HCT116 (cell line): ENCODE results near the gene SPAM1. TPM values are rescaled to one million over a fixed set of nuclear protein-coding genes. Genes with fewer than 3 reads are reported as not detected.

ENCODE experiments used
- ATAC-seq: fragments of 200-7000 bp; cut with Tn5 transposase; 2 replicates; pipeline ENCODE4 v1.9.1; 2020; ENCODE audit warnings: mild to moderate bottlenecking, moderate library complexity
- BruUV-seq: library from RNA; stranded (reverse); fragments of 400-500 nt; replicated peaks from 2 replicates; lab custom pipeline; 2021; lab: Mats Ljungman, UMichigan
- CTCF ChIA-PET: fragments of 300-600 bp; sonication (Branson Sonifier 250); formaldehyde crosslinking; loops from one replicate; lab custom pipeline; 2021; ENCODE audit warnings: antibody characterized with exemption; lab: Charles Lee
- POLR2A ChIA-PET: fragments of 300-600, 350-600 bp; sonication (Branson Sonifier 250); formaldehyde crosslinking; loops from one replicate; lab custom pipeline; 2021; ENCODE audit warnings: antibody characterized with exemption; lab: Charles Lee
- RAD21 ChIA-PET, 2 experiments: fragments of 300-600 bp; sonication (Branson Sonifier 250); formaldehyde crosslinking; loops; one replicate each; lab custom pipeline; 2023; ENCODE audit warnings: low total read pairs in 2 of 2; ENCODE audit not compliant: uncharacterized antibody in 2 of 2, unreplicated experiment in 2 of 2, low non-redundant PET in 1 of 2; lab: Charles Lee
- DNase-seq: peaks from one replicate; pipeline ENCODE4 v3.0.0-alpha.2; 2010; ENCODE audit warnings: low read depth, low spot score
- H2AFZ ChIP-seq: fragments of 200-600 bp; shearing (Covaris generic), sonication (generic); 2 replicates; pipeline ENCODE4 v1.6.1; 2017; ENCODE audit warnings: low read depth, mixed run types, mixed read lengths, antibody characterized with exemption, low read length; ENCODE audit not compliant: poor library complexity, severe bottlenecking
- H3K27ac ChIP-seq: 2 replicates; pipeline ENCODE4 v1.5.1; 2012; ENCODE audit warnings: low read depth, low read length
- H3K27me3 ChIP-seq: fragments of 200-600 bp; sonication (generic); 2 replicates; pipeline ENCODE4 v1.6.1; 2016; ENCODE audit warnings: mixed run types, low read length, mixed read lengths; ENCODE audit not compliant: insufficient read depth
- H3K36me3 ChIP-seq, 2 experiments: fragments of 200-500 bp in 1 of 2; fragments of 200-600 bp in 1 of 2; sonication (Bioruptor generic) in 1 of 2; sonication (generic) in 1 of 2; 2 replicates each; pipeline versions ENCODE4 v1.5.1 to v1.6.1; 2014 to 2016; ENCODE audit warnings: low read length in 2 of 2, inconsistent platforms in 1 of 2, mixed read lengths in 1 of 2, mixed run types in 1 of 2; ENCODE audit not compliant: insufficient read depth in 2 of 2, control insufficient read depth in 1 of 2
- H3K4me1 ChIP-seq, 2 experiments: fragments of 200-600 bp in 1 of 2; sonication (generic) in 1 of 2; 2 replicates each; pipeline versions ENCODE4 v1.5.1 to v1.6.1; 2012 to 2017; ENCODE audit warnings: low read length in 2 of 2, inconsistent platforms in 1 of 2, mild to moderate bottlenecking in 1 of 2, mixed read lengths in 1 of 2, mixed run types in 1 of 2, moderate library complexity in 1 of 2; ENCODE audit not compliant: insufficient read depth in 2 of 2, control insufficient read depth in 1 of 2
- H3K4me2 ChIP-seq: fragments of 200-600 bp; sonication (generic); 2 replicates; pipeline ENCODE4 v1.6.1; 2017; ENCODE audit warnings: mixed run types, low read length, mixed read lengths
- H3K4me3 ChIP-seq, 2 experiments: fragments of 200-600 bp in 1 of 2; sonication (generic) in 1 of 2; replicated peaks in 1 of 2; 2 replicates each; pipeline ENCODE4 v1.5.1; 2011 to 2016; ENCODE audit warnings: low read length in 2 of 2, control low read depth in 1 of 2, low read depth in 1 of 2, mild to moderate bottlenecking in 1 of 2, mixed read lengths in 1 of 2, mixed run types in 1 of 2
- H3K79me2 ChIP-seq: fragments of 200-600 bp; sonication (generic); 2 replicates; pipeline ENCODE4 v1.6.1; 2017; ENCODE audit warnings: mild to moderate bottlenecking, mixed run types, low read length, moderate library complexity, mixed read lengths; ENCODE audit not compliant: insufficient read depth
- H3K9ac ChIP-seq: fragments of 200-600 bp; sonication (generic); 2 replicates; pipeline ENCODE4 v1.6.1; 2016; ENCODE audit warnings: low read length, mixed read lengths
- H3K9me2 ChIP-seq: fragments of 200-600 bp; sonication (generic), shearing (Covaris generic); 2 replicates; pipeline ENCODE4 v1.6.1; 2017; ENCODE audit warnings: mixed run types, mild to moderate bottlenecking, moderate library complexity; ENCODE audit not compliant: insufficient read depth
- H3K9me3 ChIP-seq, 2 experiments: fragments of 200-500 bp in 1 of 2; fragments of 200-600 bp in 1 of 2; sonication (Bioruptor generic) in 1 of 2; sonication (generic) in 1 of 2; 2 replicates each; pipeline ENCODE4 v1.6.1; 2014 to 2017; ENCODE audit warnings: low read length in 2 of 2, mixed read lengths in 2 of 2, inconsistent platforms in 1 of 2, low read depth in 1 of 2, mild to moderate bottlenecking in 1 of 2, mixed run types in 1 of 2, moderate library complexity in 1 of 2; ENCODE audit not compliant: control insufficient read depth in 1 of 2, insufficient read depth in 1 of 2
- H4K20me1 ChIP-seq: fragments of 200-600 bp; sonication (generic), shearing (Covaris generic); 2 replicates; pipeline ENCODE4 v1.6.1; 2017; ENCODE audit warnings: mixed run types, mild to moderate bottlenecking, moderate library complexity; ENCODE audit not compliant: insufficient read depth
- ATF3 ChIP-seq: IDR thresholded peaks from 2 replicates; pipeline ENCODE4 v1.6.1; 2012
- CEBPB ChIP-seq: IDR thresholded peaks from 2 replicates; pipeline ENCODE4 v1.6.1; 2012; ENCODE audit warnings: low read depth
- CTCF ChIP-seq, 3 experiments: fragments of 200-600 bp in 1 of 3; sonication (generic) in 1 of 3; IDR thresholded peaks in 2 of 3; conservative IDR thresholded peaks in 1 of 3; 2 replicates each; pipeline ENCODE4 v1.5.1; 2012 to 2017; ENCODE audit warnings: low read depth in 2 of 3, low read length in 2 of 3, antibody characterized with exemption in 1 of 3, borderline replicate concordance in 1 of 3, control low read depth in 1 of 3, mild to moderate bottlenecking in 1 of 3, mixed read lengths in 1 of 3, mixed run types in 1 of 3, moderate library complexity in 1 of 3; ENCODE audit not compliant: insufficient read depth in 1 of 3
- ELF1 ChIP-seq: IDR thresholded peaks from 2 replicates; pipeline ENCODE4 v1.6.1; 2012; ENCODE audit warnings: low read depth, borderline replicate concordance
- EZH2 ChIP-seq: fragments of 200-600 bp; sonication (generic); IDR thresholded peaks from 2 replicates; pipeline ENCODE4 v1.6.1; 2017; ENCODE audit warnings: antibody characterized with exemption, mixed run types
- EZH2phosphoT487 ChIP-seq: fragments of 200-600 bp; IDR thresholded peaks from 2 replicates; pipeline ENCODE4 v1.6.1; 2018; ENCODE audit warnings: antibody characterized with exemption, borderline replicate concordance
- FOSL1 ChIP-seq: IDR thresholded peaks from 2 replicates; pipeline ENCODE4 v1.6.1; 2012; ENCODE audit warnings: low read depth
- JUND ChIP-seq: IDR thresholded peaks from 2 replicates; pipeline ENCODE4 v1.6.1; 2012
- MAX ChIP-seq: IDR thresholded peaks from 2 replicates; pipeline ENCODE4 v1.6.1; 2012
- POLR2A ChIP-seq: IDR thresholded peaks from 2 replicates; pipeline ENCODE4 v1.7.0; 2011; ENCODE audit warnings: borderline replicate concordance; ENCODE audit not compliant: insufficient read depth, insufficient read length; ENCODE audit errors: extremely low read depth
- POLR2AphosphoS5 ChIP-seq: IDR thresholded peaks from 2 replicates; pipeline ENCODE4 v1.6.1; 2011; ENCODE audit warnings: mild to moderate bottlenecking, low read depth, low read length, moderate library complexity
- RAD21 ChIP-seq: IDR thresholded peaks from 2 replicates; pipeline ENCODE4 v1.6.1; 2012; ENCODE audit warnings: low read depth, mild to moderate bottlenecking
- REST ChIP-seq: IDR thresholded peaks from 2 replicates; pipeline ENCODE4 v1.6.1; 2012; ENCODE audit warnings: low read depth
- SRF ChIP-seq: IDR thresholded peaks from 2 replicates; pipeline ENCODE4 v1.6.1; 2012; ENCODE audit warnings: low read depth
- ZFX ChIP-seq: fragments of 450-650 bp; IDR thresholded peaks from 2 replicates; pipeline ENCODE4 v1.6.1; 2017
- intact Hi-C: fragments of 100-400 bp; cut with micrococcal nuclease; formaldehyde crosslinking; loops from 2 replicates; pipeline ENCODE4 v1.10.0; 2022
- total RNA-seq: library from RNA; stranded (reverse); gene quantifications from one replicate; pipeline ENCODE4 v1.2.1, GENCODE V29; 2021; ENCODE audit not compliant: unreplicated experiment

The SPAM1 gene
- total RNA-seq, 1 experiment from 2014 or later: not detected

- no peak overlapping the region for H3K4me3 ChIP-seq
- H4K20me1 ChIP-seq: no peaks in the 10 kb centered on the region
- H3K27me3 ChIP-seq: no peaks in the 10 kb centered on the region
- no TSS peak for BruUV-seq
- no peak for DNase-seq
- no peaks in the 10 kb centered on the region for H3K9me2 ChIP-seq
- no peak overlapping the region for H3K9ac ChIP-seq
- no peak overlapping the region for H3K27ac ChIP-seq
- no peak for ATAC-seq
- H3K36me3 ChIP-seq: no peaks in the 10 kb centered on the region
- TF ChIP-seq CEBPB: no peak
- no peak for TF ChIP-seq ELF1
- no peak for TF ChIP-seq REST
- TF ChIP-seq ZFX: no peak
- no peak for TF ChIP-seq EZH2
- no peak for TF ChIP-seq POLR2AphosphoS5
- TF ChIP-seq SRF: no peak
- no peak for TF ChIP-seq EZH2phosphoT487
- TF ChIP-seq FOSL1: no peak
- no peak for TF ChIP-seq CTCF (IDR thresholded peaks at IDR 0.05 in 2 of 3, conservative IDR thresholded peaks at IDR 0.05 in 1 of 3; ENCODE audit: borderline replicate concordance in 1 of 3, insufficient read depth in 1 of 3, low read depth in 2 of 3, low read length in 2 of 3)
- no peak for TF ChIP-seq RAD21
- TF ChIP-seq ATF3: no peak
- no peak for TF ChIP-seq JUND
- TF ChIP-seq POLR2A: no peak
- no peak for TF ChIP-seq MAX
- intact Hi-C loops: no loop called here
- no peaks in the 10 kb centered on the region for H3K79me2 ChIP-seq
- ChIA-PET POLR2A (no interaction called here), CTCF (no interaction called here), RAD21 (no interaction called here)
- H3K4me1 ChIP-seq: no peaks in the 10 kb centered on the region
- H3K9me3 ChIP-seq: no peaks in the 10 kb centered on the region
- no peak overlapping the region for H2AFZ ChIP-seq
- H3K4me2 ChIP-seq: no peak overlapping the region
Observed at GRCh38 chr7:123987445-123987844, 62.4 kb downstream of the SPAM1 start.
